GM19395 (cell line): Measurements from ENCODE around the gene ZBTB17.

ENCODE experiments used
- ATAC-seq: cut with Tn5 transposase; IDR thresholded peaks from one replicate; pipeline ENCODE4 v1.9.1; 2021; ENCODE audit warnings: mild to moderate bottlenecking, moderate library complexity; ENCODE audit not compliant: unreplicated experiment

The ZBTB17 gene

DNA sequence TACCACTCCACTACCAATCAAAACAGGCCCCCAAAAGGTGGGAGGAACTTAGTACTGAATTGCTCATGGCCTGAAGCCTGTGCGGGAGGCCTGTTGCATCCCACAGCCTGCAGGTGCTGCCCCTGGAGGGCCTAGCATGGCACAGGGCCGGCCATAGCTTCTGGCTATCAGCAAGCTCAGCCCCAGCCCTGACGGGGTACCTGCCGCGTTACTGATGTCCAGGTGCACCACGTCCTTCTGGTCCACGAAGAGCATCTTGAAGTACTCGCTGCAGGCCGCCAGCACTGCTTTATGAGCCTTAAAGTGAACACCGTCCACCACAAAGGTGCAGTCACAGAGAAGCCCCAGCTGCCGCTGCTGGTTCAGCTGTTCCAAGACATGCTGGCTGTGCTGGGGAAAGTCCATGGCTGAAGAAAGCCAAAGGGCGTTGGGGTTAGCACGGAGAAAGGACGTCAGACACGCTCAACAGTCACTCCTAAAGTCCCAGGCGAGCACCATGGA lies 27.8 kb downstream of the ZBTB17 start:
- no peak for ATAC-seq

GRCh38 chr1:15947382-15948090 lies 28.4 kb downstream of the ZBTB17 start:
- ATAC-seq, result no peak

- no peak for ATAC-seq
Measured at GRCh38 chr1:15946571-15947381, 29.1 kb downstream of the ZBTB17 start.

- ATAC-seq, result no peak
Measured at GRCh38 chr1:15945832-15946448, 30.0 kb downstream of the ZBTB17 start.

DNA sequence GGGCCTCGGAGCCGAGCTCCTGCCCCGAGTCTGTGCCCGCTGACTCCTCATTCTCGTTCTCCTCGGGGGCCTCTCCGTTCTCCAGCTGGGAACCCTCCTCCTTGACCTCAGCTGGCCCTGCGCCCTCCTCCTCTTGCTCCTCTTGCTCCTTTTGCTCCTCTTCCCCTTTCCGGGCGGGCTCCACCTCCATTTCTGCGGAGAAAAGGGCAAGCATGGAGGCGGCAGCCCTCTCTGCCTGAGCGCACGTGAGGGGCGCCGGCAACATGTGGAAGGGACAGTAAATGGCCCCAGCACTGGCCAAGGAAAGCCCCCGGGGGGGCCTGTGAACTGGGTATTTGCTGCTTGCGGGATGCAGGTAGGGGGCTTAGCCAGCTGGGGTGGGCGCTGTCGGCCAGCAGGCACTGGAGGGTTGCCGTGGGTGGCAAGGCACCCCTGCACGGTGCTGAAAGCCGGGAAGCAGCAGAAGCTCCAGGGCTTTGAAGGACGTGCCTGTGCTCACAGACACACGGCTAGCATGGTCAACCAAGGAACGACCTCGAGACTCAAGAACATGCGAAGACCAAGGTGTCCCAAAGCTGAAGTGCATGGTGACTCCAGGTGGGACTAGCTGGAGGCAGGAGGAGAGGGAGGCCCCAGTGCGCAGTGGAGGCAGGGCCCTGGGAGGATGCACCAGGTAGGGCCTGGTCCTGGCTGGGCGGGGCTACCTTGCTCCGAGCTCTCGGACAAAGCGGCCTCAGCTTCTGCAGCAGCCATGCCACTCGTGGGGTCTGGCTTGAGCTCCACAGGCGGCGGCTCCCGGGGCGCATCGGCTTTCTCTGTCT lies 30.7 kb downstream of the ZBTB17 start:
- ATAC-seq, result no peak

GRCh38 chr1:15944308-15945010 lies 31.4 kb downstream of the ZBTB17 start:
- no peak for ATAC-seq

GRCh38 chr1:15943992-15944307 lies 32.0 kb downstream of the ZBTB17 start:
- ATAC-seq, result no peak

- ATAC-seq, result no peak
Measured at GRCh38 chr1:15943328-15943991, 32.4 kb downstream of the ZBTB17 start.

- no peak for ATAC-seq
Measured at GRCh38 chr1:15942661-15943327, 33.1 kb downstream of the ZBTB17 start.

DNA sequence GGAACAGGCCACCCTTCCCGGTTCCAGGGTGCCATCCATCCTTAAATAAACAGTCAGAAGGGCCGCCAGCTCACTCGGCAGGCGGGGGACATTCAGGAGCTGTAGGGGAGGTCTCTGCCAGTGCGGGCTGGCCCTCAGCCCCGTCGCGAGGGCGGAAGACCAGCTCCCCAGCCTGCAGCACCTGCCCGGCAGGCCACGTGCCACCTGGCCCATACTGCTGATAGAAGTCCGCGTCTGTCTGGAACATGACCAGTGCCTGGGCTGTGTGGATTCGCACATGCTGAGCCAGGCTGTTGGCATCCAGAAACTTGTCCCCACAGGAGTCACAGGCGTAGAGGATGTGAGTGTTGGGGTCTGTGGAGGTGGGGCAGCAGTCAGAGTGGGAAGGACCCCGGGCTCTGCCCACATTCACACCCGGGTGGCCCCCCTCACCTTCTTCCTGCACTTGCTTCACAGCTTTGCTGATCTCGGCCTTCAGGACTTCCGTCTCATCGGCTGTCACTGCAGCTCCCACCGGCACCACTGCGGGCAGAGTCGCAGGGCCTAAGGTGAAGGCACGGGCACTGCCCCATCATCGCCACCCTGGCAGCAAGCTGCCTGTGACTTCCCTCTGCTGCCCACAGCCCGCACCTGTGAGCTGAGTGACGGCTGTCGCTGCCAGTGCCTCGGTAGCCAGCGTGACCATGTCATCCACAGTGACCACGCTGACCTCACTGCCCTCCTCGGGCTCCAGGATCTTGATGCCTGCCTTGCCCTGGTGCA lies 33.8 kb downstream of the ZBTB17 start:
- no peak for ATAC-seq

DNA sequence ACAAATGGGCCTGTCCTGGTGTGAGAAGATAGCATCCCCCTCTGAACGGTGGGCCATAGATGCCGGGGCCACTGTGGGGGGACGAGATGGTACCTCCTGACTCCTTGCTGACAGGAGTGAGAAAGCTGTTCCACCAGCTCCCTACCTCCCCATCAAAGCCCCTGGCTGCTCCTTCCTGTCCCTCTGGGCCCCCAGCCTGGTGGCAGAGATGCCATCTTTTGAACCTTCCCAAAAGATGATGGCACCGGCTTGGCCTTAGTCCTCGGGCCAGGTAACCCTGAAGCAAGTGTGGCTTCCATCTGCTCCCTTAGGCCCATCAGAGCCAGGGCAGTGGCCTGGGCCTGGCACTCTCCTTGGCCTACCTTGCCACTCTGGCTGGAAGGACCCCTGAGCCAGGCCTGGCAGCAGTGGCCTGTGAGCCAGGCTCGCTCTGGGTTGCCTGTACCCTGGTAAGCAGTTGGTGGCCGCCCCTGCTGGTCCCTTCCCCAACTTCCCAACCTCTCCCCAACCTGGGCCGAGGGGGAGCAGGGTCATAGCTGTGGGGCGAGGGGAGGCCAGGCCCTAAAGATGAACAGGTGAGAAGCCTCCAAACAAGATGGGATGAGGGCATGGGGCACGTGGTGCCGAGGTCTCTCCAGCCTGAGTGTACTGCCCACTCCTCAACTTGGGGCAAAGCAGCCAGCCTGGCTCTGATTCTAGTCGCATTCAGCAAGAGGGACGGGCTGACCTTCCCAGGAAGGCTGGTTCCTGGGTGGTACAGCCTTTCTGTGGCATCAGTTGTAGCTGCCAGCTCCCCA lies 34.7 kb downstream of the ZBTB17 start:
- no peak for ATAC-seq

GRCh38 chr1:15940110-15941043 lies 35.5 kb downstream of the ZBTB17 start:
- ATAC-seq, result no peak

GRCh38 chr1:15939181-15940109 lies 36.5 kb downstream of the ZBTB17 start:
- ATAC-seq, result no peak

DNA sequence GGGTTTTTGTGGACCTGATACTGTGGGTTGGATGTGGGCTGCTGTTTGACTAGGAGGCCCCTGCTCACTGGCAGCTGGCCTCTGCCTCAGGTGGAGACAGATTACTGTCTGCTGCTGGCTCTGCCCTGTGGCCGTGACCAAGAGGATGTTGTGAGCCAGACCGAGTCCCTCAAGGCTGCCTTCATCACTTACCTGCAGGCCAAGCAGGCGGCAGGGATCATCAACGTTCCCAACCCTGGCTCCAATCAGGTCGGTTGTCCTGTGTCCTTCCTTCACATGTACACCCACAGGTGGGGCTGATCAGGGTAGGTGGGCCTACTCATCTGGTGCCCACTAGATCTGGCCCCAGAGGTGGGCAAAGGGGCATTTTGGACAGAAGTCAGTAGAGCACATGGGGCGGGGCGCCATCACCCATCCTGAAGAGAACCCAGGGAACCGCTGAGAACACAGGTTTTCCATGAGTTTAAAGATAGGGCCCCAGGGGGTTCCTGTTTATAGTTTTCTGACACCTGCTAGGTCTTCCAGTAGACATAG lies 37.2 kb downstream of the ZBTB17 start:
- no peak for ATAC-seq

DNA sequence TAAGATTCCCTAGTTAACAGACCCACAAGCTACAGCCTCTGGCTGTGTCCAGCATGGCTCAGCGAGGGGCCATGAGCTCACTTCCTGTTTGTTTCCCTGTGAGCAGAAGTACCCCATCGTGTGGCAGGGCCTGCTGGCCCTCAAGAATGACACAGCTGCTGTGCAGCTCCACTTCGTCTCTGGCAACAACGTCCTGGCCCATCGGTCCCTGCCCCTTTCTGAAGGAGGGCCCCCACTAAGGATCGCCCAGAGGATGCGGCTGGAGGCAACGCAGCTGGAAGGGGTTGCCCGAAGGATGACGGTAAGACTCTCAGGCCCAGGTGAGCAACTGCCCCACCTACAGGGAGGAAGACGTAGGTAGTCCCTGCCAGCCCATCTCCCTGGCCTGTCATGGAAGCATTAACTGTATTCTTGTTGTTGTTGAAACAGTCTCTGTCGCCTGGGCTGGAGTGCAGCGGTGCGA lies 38.2 kb downstream of the ZBTB17 start:
- ATAC-seq, result no peak
